ENCODE results near the gene KRTAP3-3.

Gene KRTAP3-3

DNA sequence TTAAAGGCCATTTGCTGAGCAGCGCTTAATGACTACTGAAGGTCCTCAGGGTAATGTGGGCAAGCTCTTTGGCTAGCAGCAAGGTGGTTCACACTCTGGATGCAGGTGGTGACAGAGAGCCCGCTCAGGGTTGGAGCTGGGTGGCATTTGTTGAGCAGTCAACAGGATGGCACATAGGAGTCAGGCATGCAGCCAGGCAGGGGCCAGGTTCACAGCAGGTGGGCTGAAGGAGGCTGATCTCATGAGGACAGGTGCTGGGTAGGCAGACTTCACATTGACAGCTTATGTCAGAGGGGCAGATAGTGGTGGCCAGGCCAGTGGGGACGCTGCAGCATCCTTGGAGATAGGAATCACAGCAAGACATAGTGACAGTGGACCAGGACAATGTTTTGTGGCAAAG is 10.4 kb upstream of the KRTAP3-3 start:
- no peaks in the 10 kb centered on the region for H3K9me3 ChIP-seq (ENCODE audit: insufficient read depth, low read depth, low read length)
- no peak overlapping the region for H2AK5ac ChIP-seq (ENCODE audit: low read length)
- peaks cover 2% of the 10 kb centered on the region for H3K79me1 ChIP-seq (ENCODE audit: low read length)
- no peaks in the 10 kb centered on the region for H3K36me3 ChIP-seq (ENCODE audit: control insufficient read depth in 1 of 2, insufficient read depth in 2 of 2, low read length in 2 of 2)
- H3K27me3 ChIP-seq (ENCODE audit: insufficient read depth, low read length) = no peaks in the 10 kb centered on the region
- no peak overlapping the region for H3K14ac ChIP-seq (ENCODE audit: low read length)
- no peak overlapping the region for H3K4me2 ChIP-seq (ENCODE audit: low read length)
- no peak overlapping the region for H3K27ac ChIP-seq (ENCODE audit: low read depth, low read length)
- H3K4ac ChIP-seq (ENCODE audit: low read depth, low read length) = no peak overlapping the region
- H3K4me1 ChIP-seq (ENCODE audit: control insufficient read depth in 1 of 2, insufficient read depth in 2 of 2, low read length in 2 of 2) = peaks cover 4% of the 10 kb centered on the region in 2 experiments
- H3K4me3 ChIP-seq (ENCODE audit: low read depth, low read length) = no peak overlapping the region
- H2BK5ac ChIP-seq (ENCODE audit: low read depth, low read length, poor library complexity) = no peak overlapping the region
- DNase-seq = no peak
- H3K23ac ChIP-seq (ENCODE audit: low read length) = no peak overlapping the region
- no peaks in the 10 kb centered on the region for H3K79me2 ChIP-seq (ENCODE audit: control insufficient read depth, insufficient read depth, low read length, poor library complexity)
- H3K18ac ChIP-seq (ENCODE audit: low read length) = no peak overlapping the region
- no peak overlapping the region for H3K9ac ChIP-seq (ENCODE audit: low read length)
- no peak overlapping the region for H2BK12ac ChIP-seq (ENCODE audit: low read length)
- H2BK120ac ChIP-seq (ENCODE audit: insufficient read depth, low read length, poor library complexity) = no peak overlapping the region
- no peak overlapping the region for H4K8ac ChIP-seq (ENCODE audit: low read depth, low read length)
- WGBS (ENCODE audit: extremely low coverage, insufficient coverage, insufficient read length) = no CpG with 5 or more reads among the region's 3 CpGs
- no peak overlapping the region for H2AFZ ChIP-seq (ENCODE audit: insufficient read depth, low read length, poor library complexity)
- no peak overlapping the region for H4K12ac ChIP-seq (ENCODE audit: low read depth, low read length)
- H4K91ac ChIP-seq (ENCODE audit: low read depth, low read length) = no peak overlapping the region

DNA sequence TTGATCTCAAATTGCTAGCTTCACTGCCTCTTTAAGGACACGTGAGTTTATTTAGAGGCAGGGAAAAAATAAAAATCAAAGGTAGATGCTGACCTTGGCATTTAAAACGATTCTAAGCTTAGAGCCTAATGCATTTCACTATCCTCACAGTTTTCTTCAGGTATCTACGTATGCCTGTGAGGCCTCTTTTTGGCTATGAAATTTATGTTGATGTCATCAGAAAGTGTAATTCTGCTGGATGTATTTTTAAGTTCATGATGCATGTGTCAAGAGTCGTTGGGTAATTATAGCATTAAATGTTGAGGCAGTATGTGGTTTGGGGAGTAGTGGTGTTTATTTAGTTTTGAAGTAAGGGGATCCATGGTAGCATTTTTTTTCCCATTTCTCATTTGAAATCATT is 10.0 kb upstream of the KRTAP3-3 start:
- no peak overlapping the region for H3K27ac ChIP-seq (ENCODE audit: low read depth, low read length)
- H3K36me3 ChIP-seq (ENCODE audit: control insufficient read depth in 1 of 2, insufficient read depth in 2 of 2, low read length in 2 of 2) = no peaks in the 10 kb centered on the region
- H2AFZ ChIP-seq (ENCODE audit: insufficient read depth, low read length, poor library complexity) = no peak overlapping the region
- no peak overlapping the region for H2BK5ac ChIP-seq (ENCODE audit: low read depth, low read length, poor library complexity)
- H4K8ac ChIP-seq (ENCODE audit: low read depth, low read length) = no peak overlapping the region
- no peaks in the 10 kb centered on the region for H3K9me3 ChIP-seq (ENCODE audit: insufficient read depth, low read depth, low read length)
- H2BK120ac ChIP-seq (ENCODE audit: insufficient read depth, low read length, poor library complexity) = no peak overlapping the region
- no peak overlapping the region for H2AK5ac ChIP-seq (ENCODE audit: low read length)
- H4K12ac ChIP-seq (ENCODE audit: low read depth, low read length) = no peak overlapping the region
- no peak overlapping the region for H3K9ac ChIP-seq (ENCODE audit: low read length)
- no peaks in the 10 kb centered on the region for H3K79me2 ChIP-seq (ENCODE audit: control insufficient read depth, insufficient read depth, low read length, poor library complexity)
- H3K79me1 ChIP-seq (ENCODE audit: low read length) = peaks cover 2% of the 10 kb centered on the region
- H2BK12ac ChIP-seq (ENCODE audit: low read length) = no peak overlapping the region
- no peak overlapping the region for H3K4me2 ChIP-seq (ENCODE audit: low read length)
- H3K4me1 ChIP-seq (ENCODE audit: control insufficient read depth in 1 of 2, insufficient read depth in 2 of 2, low read length in 2 of 2) = peaks cover 3% of the 10 kb centered on the region in 2 experiments
- H3K14ac ChIP-seq (ENCODE audit: low read length) = no peak overlapping the region
- no peak overlapping the region for H3K4ac ChIP-seq (ENCODE audit: low read depth, low read length)
- H3K18ac ChIP-seq (ENCODE audit: low read length) = no peak overlapping the region
- no peak for DNase-seq
- no peak overlapping the region for H3K4me3 ChIP-seq (ENCODE audit: low read depth, low read length)
- no peak overlapping the region for H4K91ac ChIP-seq (ENCODE audit: low read depth, low read length)
- no peaks in the 10 kb centered on the region for H3K27me3 ChIP-seq (ENCODE audit: insufficient read depth, low read length)
- no CpG with 5 or more reads among the region's 4 CpGs for WGBS (ENCODE audit: extremely low coverage, insufficient coverage, insufficient read length)
- H3K23ac ChIP-seq (ENCODE audit: low read length) = no peak overlapping the region

DNA sequence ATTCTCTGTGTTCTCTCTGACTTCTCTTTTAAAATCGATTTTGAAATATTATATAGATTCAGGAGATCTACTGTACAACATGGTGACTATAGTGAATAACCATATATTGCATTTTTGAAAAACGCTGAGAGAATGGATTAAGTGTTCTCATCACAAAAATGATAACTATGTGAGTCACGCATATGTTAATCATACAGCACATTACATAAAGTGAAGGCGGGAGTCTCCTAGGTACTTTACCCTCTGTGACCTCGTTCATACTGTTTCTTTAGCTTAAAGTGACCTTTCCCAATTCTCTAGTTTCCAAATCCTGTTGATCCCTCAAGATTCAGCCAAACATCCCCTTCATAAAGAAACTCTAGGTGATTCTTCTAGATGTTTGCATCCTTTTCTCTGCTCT is 8.8 kb upstream of the KRTAP3-3 start:
- H3K27ac ChIP-seq (ENCODE audit: low read depth, low read length) = no peak overlapping the region
- H3K36me3 ChIP-seq (ENCODE audit: control insufficient read depth in 1 of 2, insufficient read depth in 2 of 2, low read length in 2 of 2) = no peaks in the 10 kb centered on the region

DNA sequence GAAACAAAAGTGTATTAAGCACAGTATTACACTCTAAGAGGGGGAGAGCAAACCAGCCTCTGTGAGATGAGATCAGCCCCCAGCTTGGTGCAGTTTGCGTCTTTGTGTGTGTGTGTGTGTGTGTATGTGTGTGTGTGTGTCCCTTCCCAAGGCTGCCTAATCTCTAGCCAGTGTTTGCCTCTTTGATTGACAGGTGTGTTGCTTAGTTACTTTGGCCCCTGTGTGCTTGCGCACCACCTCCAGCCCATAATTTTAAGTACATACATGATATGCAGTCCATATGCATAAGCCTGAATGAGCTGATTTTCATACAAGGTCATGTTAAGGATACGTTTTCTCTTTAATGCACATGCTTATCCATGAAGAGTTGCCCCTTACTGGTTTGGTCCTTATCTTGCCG is 7.8 kb upstream of the KRTAP3-3 start:
- no peak overlapping the region for H3K14ac ChIP-seq (ENCODE audit: low read length)
- H2BK120ac ChIP-seq (ENCODE audit: insufficient read depth, low read length, poor library complexity) = no peak overlapping the region
- H2AFZ ChIP-seq (ENCODE audit: insufficient read depth, low read length, poor library complexity) = no peak overlapping the region
- H3K27me3 ChIP-seq (ENCODE audit: insufficient read depth, low read length) = no peaks in the 10 kb centered on the region
- H3K4ac ChIP-seq (ENCODE audit: low read depth, low read length) = no peak overlapping the region
- H3K4me3 ChIP-seq (ENCODE audit: low read depth, low read length) = no peak overlapping the region
- H3K27ac ChIP-seq (ENCODE audit: low read depth, low read length) = no peak overlapping the region
- H3K4me2 ChIP-seq (ENCODE audit: low read length) = no peak overlapping the region
- H2BK5ac ChIP-seq (ENCODE audit: low read depth, low read length, poor library complexity) = no peak overlapping the region
- no peaks in the 10 kb centered on the region for H3K4me1 ChIP-seq (ENCODE audit: control insufficient read depth in 1 of 2, insufficient read depth in 2 of 2, low read length in 2 of 2)
- no peak overlapping the region for H4K12ac ChIP-seq (ENCODE audit: low read depth, low read length)
- H3K9ac ChIP-seq (ENCODE audit: low read length) = no peak overlapping the region
- no peak overlapping the region for H2BK12ac ChIP-seq (ENCODE audit: low read length)
- no peaks in the 10 kb centered on the region for H3K9me3 ChIP-seq (ENCODE audit: insufficient read depth, low read depth, low read length)
- no CpG with 5 or more reads among the region's 4 CpGs for WGBS (ENCODE audit: extremely low coverage, insufficient coverage, insufficient read length)
- no peak overlapping the region for H3K23ac ChIP-seq (ENCODE audit: low read length)
- H3K79me1 ChIP-seq (ENCODE audit: low read length) = no peaks in the 10 kb centered on the region
- DNase-seq = no peak
- no peak overlapping the region for H4K91ac ChIP-seq (ENCODE audit: low read depth, low read length)
- H2AK5ac ChIP-seq (ENCODE audit: low read length) = no peak overlapping the region
- no peak overlapping the region for H4K8ac ChIP-seq (ENCODE audit: low read depth, low read length)
- no peaks in the 10 kb centered on the region for H3K36me3 ChIP-seq (ENCODE audit: control insufficient read depth in 1 of 2, insufficient read depth in 2 of 2, low read length in 2 of 2)
- no peaks in the 10 kb centered on the region for H3K79me2 ChIP-seq (ENCODE audit: control insufficient read depth, insufficient read depth, low read length, poor library complexity)
- no peak overlapping the region for H3K18ac ChIP-seq (ENCODE audit: low read length)

More for the DNA sequence above, 8.8 kb upstream of the KRTAP3-3 start:
- H2BK12ac ChIP-seq (ENCODE audit: low read length) = no peak overlapping the region
- no peak overlapping the region for H4K12ac ChIP-seq (ENCODE audit: low read depth, low read length)
- H3K79me1 ChIP-seq (ENCODE audit: low read length) = no peaks in the 10 kb centered on the region
- H3K79me2 ChIP-seq (ENCODE audit: control insufficient read depth, insufficient read depth, low read length, poor library complexity) = no peaks in the 10 kb centered on the region
- no peak overlapping the region for H3K9ac ChIP-seq (ENCODE audit: low read length)
- H3K4ac ChIP-seq (ENCODE audit: low read depth, low read length) = no peak overlapping the region
- H4K8ac ChIP-seq (ENCODE audit: low read depth, low read length) = no peak overlapping the region
- no peak overlapping the region for H2AK5ac ChIP-seq (ENCODE audit: low read length)
- no peak overlapping the region for H3K23ac ChIP-seq (ENCODE audit: low read length)
- no peak overlapping the region for H2BK5ac ChIP-seq (ENCODE audit: low read depth, low read length, poor library complexity)
- no peak overlapping the region for H2BK120ac ChIP-seq (ENCODE audit: insufficient read depth, low read length, poor library complexity)
- H3K4me1 ChIP-seq (ENCODE audit: control insufficient read depth in 1 of 2, insufficient read depth in 2 of 2, low read length in 2 of 2) = no peaks in the 10 kb centered on the region
- no peak overlapping the region for H3K14ac ChIP-seq (ENCODE audit: low read length)
- WGBS (ENCODE audit: extremely low coverage, insufficient coverage, insufficient read length) = no CpG with 5 or more reads among the region's 5 CpGs
- no peak for DNase-seq
- no peak overlapping the region for H2AFZ ChIP-seq (ENCODE audit: insufficient read depth, low read length, poor library complexity)
- no peak overlapping the region for H3K4me3 ChIP-seq (ENCODE audit: low read depth, low read length)
- H3K4me2 ChIP-seq (ENCODE audit: low read length) = no peak overlapping the region
- no peak overlapping the region for H4K91ac ChIP-seq (ENCODE audit: low read depth, low read length)
- no peaks in the 10 kb centered on the region for H3K27me3 ChIP-seq (ENCODE audit: insufficient read depth, low read length)
- H3K9me3 ChIP-seq (ENCODE audit: insufficient read depth, low read depth, low read length) = no peaks in the 10 kb centered on the region
- no peak overlapping the region for H3K18ac ChIP-seq (ENCODE audit: low read length)

Measured in trophoblast cell (in vitro differentiated cells and primary cell).